Measurements from ENCODE around the gene RDH13. TPM values are rescaled to one million over a fixed set of nuclear protein-coding genes. Genes with fewer than 3 reads are reported as not detected.
"Not testable (repeated sequence)": the region's sequence is repeated elsewhere in the genome, so short reads cannot be mapped to it uniquely, and the experiment has no call there.

RDH13 gene
- total RNA-seq, 1 donor from 2014 or later = 85.7 TPM

- H3K27ac Mint-ChIP-seq = no peak overlapping the region
- no peaks in the 10 kb centered on the region for H3K36me3 Mint-ChIP-seq
- H3K4me3 Mint-ChIP-seq = no peak overlapping the region
- H3K4me1 Mint-ChIP-seq = peaks cover 12% of the 10 kb centered on the region
- peaks cover 56% of the 10 kb centered on the region for H3K27me3 Mint-ChIP-seq (ENCODE audit: low read depth)
- no peak for DNase-seq (ENCODE audit: low spot score in 2 of 2, unreplicated experiment in 2 of 2)
- TF ChIP-seq CTCF (IDR thresholded peaks at IDR 0.05; ENCODE audit: unreplicated experiment) = no peak
- no peaks in the 10 kb centered on the region for H3K9me3 Mint-ChIP-seq
Observed at GRCh38 chr19:55012306-55012705, 50.6 kb downstream of the RDH13 start.

GRCh38 chr19:55010561-55010960 lies 52.4 kb downstream of the RDH13 start:
- peaks cover 65% of the 10 kb centered on the region for H3K27me3 Mint-ChIP-seq (ENCODE audit: low read depth)
- not testable (repeated sequence) for DNase-seq (ENCODE audit: low spot score in 2 of 2, unreplicated experiment in 2 of 2); H3K36me3 Mint-ChIP-seq; H3K4me3 Mint-ChIP-seq; H3K9me3 Mint-ChIP-seq; H3K27ac Mint-ChIP-seq
- H3K4me1 Mint-ChIP-seq = peaks cover 23% of the 10 kb centered on the region

GRCh38 chr19:55008781-55009180 lies 54.2 kb downstream of the RDH13 start:
- H3K9me3 Mint-ChIP-seq; DNase-seq (ENCODE audit: low spot score in 2 of 2, unreplicated experiment in 2 of 2); H3K36me3 Mint-ChIP-seq; H3K4me3 Mint-ChIP-seq; H3K27ac Mint-ChIP-seq: not testable (repeated sequence)
- Mint-ChIP-seq H3K27me3 (ENCODE audit: low read depth) (peaks cover 77% of the 10 kb centered on the region), H3K4me1 (peaks cover 23% of the 10 kb centered on the region)

- H3K9me3 Mint-ChIP-seq; DNase-seq (ENCODE audit: low spot score in 2 of 2, unreplicated experiment in 2 of 2); H3K27ac Mint-ChIP-seq: not testable (repeated sequence)
- peaks cover 11% of the 10 kb centered on the region for H3K36me3 Mint-ChIP-seq
- H3K27me3 Mint-ChIP-seq (ENCODE audit: low read depth) = peaks cover 80% of the 10 kb centered on the region
- peak overlapping the region; percentile 91 for H3K4me3 Mint-ChIP-seq
- H3K4me1 Mint-ChIP-seq = peaks cover 23% of the 10 kb centered on the region
Observed at GRCh38 chr19:55008189-55008588, 54.8 kb downstream of the RDH13 start.

- H3K27ac Mint-ChIP-seq = not testable (repeated sequence)
- peak overlapping the region; percentile 91 for H3K4me3 Mint-ChIP-seq
Observed at GRCh38 chr19:55007537-55007936, 55.4 kb downstream of the RDH13 start.

GRCh38 chr19:55006795-55007194 lies 56.2 kb downstream of the RDH13 start:
- not testable (repeated sequence) for DNase-seq (ENCODE audit: low spot score in 2 of 2, unreplicated experiment in 2 of 2); H3K27ac Mint-ChIP-seq; H3K9me3 Mint-ChIP-seq
- Mint-ChIP-seq H3K36me3 (peaks cover 14% of the 10 kb centered on the region), H3K4me1 (peaks cover 23% of the 10 kb centered on the region), H3K27me3 (ENCODE audit: low read depth) (peaks cover 72% of the 10 kb centered on the region), H3K4me3 (peak overlapping the region; percentile 91)

More at GRCh38 chr19:55007537-55007936, 55.4 kb downstream of the RDH13 start:
- H3K27me3 Mint-ChIP-seq (ENCODE audit: low read depth) = peaks cover 78% of the 10 kb centered on the region
- H3K36me3 Mint-ChIP-seq = peaks cover 11% of the 10 kb centered on the region
- peaks cover 23% of the 10 kb centered on the region for H3K4me1 Mint-ChIP-seq
- not testable (repeated sequence) for H3K9me3 Mint-ChIP-seq; DNase-seq (ENCODE audit: low spot score in 2 of 2, unreplicated experiment in 2 of 2)

GRCh38 chr19:55005684-55006488 lies 57.1 kb downstream of the RDH13 start:
- Mint-ChIP-seq H3K9me3 (peaks cover 10% of the 10 kb centered on the region), H3K36me3 (peaks cover 18% of the 10 kb centered on the region), H3K4me3 (peak overlapping the region; percentile 91), H3K27ac (peak overlapping the region; percentile 96), H3K4me1 (peaks cover 23% of the 10 kb centered on the region), H3K27me3 (ENCODE audit: low read depth) (peaks cover 63% of the 10 kb centered on the region)
- no peak for TF ChIP-seq CTCF (IDR thresholded peaks at IDR 0.05; ENCODE audit: unreplicated experiment)
- DNase-seq (ENCODE audit: low spot score in 2 of 2, unreplicated experiment in 2 of 2) = peak in 1 of 2 experiments; percentile 39

GRCh38 chr19:55000761-55001160 lies 62.2 kb downstream of the RDH13 start:
- peaks cover 22% of the 10 kb centered on the region for H3K27me3 Mint-ChIP-seq (ENCODE audit: low read depth)
- H3K9me3 Mint-ChIP-seq = peaks cover 7% of the 10 kb centered on the region
- no peak overlapping the region for H3K4me3 Mint-ChIP-seq
- H3K4me1 Mint-ChIP-seq = peaks cover under 1% of the 10 kb centered on the region
- H3K36me3 Mint-ChIP-seq = peaks cover 26% of the 10 kb centered on the region
- DNase-seq (ENCODE audit: low spot score in 2 of 2, unreplicated experiment in 2 of 2) = no peak
- H3K27ac Mint-ChIP-seq = no peak overlapping the region
- TF ChIP-seq CTCF (IDR thresholded peaks at IDR 0.05; ENCODE audit: unreplicated experiment) = no peak

- peaks cover 21% of the 10 kb centered on the region for H3K36me3 Mint-ChIP-seq
Observed at GRCh38 chr19:54998751-54999239, 64.2 kb downstream of the RDH13 start.

More at GRCh38 chr19:54998751-54999239, 64.2 kb downstream of the RDH13 start:
- DNase-seq (ENCODE audit: low spot score in 2 of 2, unreplicated experiment in 2 of 2); H3K27me3 Mint-ChIP-seq (ENCODE audit: low read depth); H3K4me3 Mint-ChIP-seq; H3K27ac Mint-ChIP-seq; H3K9me3 Mint-ChIP-seq; H3K4me1 Mint-ChIP-seq: not testable (repeated sequence)

All from mesothelial cell of epicardium (in vitro differentiated cells).